ENCODE data around the gene TCFL5.

DNA sequence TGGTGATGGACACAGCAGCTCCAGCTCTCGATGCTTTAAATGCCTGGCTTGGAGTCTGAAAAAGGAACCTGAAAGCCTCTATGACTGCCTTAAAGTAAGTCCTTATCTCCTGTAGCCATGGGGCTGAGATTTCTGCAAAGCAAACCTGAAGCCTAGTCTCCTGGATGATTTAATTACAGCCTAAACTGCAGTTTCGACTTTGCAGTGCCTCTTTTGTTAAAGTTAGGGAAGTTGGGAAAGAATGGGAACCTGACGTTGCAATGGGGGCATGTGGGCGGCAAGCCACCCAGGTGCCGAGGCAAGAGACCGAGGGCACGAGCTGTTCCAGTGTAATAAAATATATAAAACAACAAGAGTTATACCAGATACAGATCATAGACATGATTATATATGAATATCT lies 11.7 kb upstream of the TCFL5 start:
- TF ChIP-seq, protein P1, sequence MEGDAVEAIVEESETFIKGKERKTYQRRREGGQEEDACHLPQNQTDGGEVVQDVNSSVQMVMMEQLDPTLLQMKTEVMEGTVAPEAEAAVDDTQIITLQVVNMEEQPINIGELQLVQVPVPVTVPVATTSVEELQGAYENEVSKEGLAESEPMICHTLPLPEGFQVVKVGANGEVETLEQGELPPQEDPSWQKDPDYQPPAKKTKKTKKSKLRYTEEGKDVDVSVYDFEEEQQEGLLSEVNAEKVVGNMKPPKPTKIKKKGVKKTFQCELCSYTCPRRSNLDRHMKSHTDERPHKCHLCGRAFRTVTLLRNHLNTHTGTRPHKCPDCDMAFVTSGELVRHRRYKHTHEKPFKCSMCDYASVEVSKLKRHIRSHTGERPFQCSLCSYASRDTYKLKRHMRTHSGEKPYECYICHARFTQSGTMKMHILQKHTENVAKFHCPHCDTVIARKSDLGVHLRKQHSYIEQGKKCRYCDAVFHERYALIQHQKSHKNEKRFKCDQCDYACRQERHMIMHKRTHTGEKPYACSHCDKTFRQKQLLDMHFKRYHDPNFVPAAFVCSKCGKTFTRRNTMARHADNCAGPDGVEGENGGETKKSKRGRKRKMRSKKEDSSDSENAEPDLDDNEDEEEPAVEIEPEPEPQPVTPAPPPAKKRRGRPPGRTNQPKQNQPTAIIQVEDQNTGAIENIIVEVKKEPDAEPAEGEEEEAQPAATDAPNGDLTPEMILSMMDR (IDR thresholded peaks at IDR 0.05; ENCODE audit: low read length), result no peak
- TF ChIP-seq EZH2 (optimal IDR thresholded peaks at IDR 0.05; ENCODE audit: low read depth, low read length) (no peak), EZH2phosphoT487 (IDR thresholded peaks at IDR 0.05; ENCODE audit: low read length) (no peak)
